HG02943 (cell line): ENCODE data around the gene PAPPA2.

Experiments used
- ATAC-seq: cut with Tn5 transposase; IDR thresholded peaks from one replicate; pipeline ENCODE4 v1.9.1; 2021; ENCODE audit warnings: mild to moderate bottlenecking, low read depth, moderate library complexity; ENCODE audit not compliant: unreplicated experiment

The PAPPA2 gene

GRCh38 chr1:176485083-176485482 is 22.1 kb downstream of the PAPPA2 start:
- no peak for ATAC-seq

DNA sequence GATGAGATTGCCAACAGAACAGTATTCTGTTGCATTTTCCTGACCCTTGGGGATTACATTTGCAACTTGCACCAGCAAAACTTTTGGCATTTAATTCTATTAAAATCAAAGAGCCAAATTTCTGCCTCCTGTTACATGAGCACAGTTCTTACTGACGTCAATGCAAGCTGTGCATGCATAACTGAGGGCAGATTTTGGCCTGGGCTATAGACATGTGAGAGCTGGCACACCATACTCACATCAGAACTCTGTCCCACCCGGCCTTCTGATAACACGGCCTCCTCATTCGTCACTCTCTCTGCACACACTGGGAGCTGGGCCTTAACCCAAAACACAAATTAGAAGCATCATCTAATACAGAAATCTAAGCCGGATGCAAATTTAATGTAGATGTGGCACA is 31.5 kb downstream of the PAPPA2 start:
- ATAC-seq = no peak

GRCh38 chr1:176499671-176500070 is 36.7 kb downstream of the PAPPA2 start:
- no peak for ATAC-seq

GRCh38 chr1:176501599-176501998 is 38.6 kb downstream of the PAPPA2 start:
- no peak for ATAC-seq

- ATAC-seq = no peak
Measured at GRCh38 chr1:176504848-176505553, 42.0 kb downstream of the PAPPA2 start.

DNA sequence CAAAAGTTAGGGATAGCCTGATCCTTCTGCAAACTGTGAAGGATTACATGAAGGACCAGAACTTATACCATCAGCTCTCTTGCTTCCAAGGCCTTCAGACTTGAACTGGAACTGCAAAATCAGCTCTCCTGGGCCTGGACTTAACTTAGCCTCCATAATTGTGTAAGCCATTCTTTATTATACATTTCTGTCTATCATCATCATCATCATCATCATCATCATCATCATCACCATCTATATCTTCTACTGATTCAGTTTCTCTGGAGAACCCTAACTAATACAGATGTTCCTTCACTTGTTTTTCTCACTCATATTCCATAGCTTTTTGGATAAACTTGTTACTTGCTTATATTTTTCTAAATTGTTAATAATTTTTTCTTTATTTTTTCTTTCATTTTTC is 50.0 kb downstream of the PAPPA2 start:
- ATAC-seq = no peak

GRCh38 chr1:176515310-176515709 is 52.3 kb downstream of the PAPPA2 start:
- ATAC-seq = no peak

- ATAC-seq = no peak
Measured at GRCh38 chr1:176517484-176517883, 54.5 kb downstream of the PAPPA2 start.

DNA sequence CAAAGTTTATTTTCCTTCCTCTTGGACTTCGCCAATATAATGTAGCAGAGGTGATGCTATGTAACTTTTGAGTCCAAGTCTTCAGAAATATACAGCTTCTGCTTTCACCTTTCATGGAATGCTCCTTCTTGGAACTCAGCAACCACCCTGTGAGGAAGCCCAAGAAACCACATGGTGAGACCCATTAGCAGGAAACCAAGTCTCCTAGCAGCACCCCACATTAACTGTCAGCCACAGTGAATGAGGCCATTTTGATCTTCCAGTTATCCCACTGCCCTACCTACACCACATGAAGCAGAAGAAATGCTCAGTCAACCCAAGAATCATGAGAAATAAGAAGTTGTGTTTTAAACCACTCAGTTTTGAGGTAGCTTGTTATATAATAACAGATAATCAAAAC is 58.2 kb downstream of the PAPPA2 start:
- ATAC-seq = no peak

- no peak for ATAC-seq
Measured at GRCh38 chr1:176522310-176522845, 59.4 kb downstream of the PAPPA2 start.

- no peak for ATAC-seq
Measured at GRCh38 chr1:176529395-176530090, 66.6 kb downstream of the PAPPA2 start.

GRCh38 chr1:176531036-176531435 is 68.1 kb downstream of the PAPPA2 start:
- ATAC-seq = no peak

DNA sequence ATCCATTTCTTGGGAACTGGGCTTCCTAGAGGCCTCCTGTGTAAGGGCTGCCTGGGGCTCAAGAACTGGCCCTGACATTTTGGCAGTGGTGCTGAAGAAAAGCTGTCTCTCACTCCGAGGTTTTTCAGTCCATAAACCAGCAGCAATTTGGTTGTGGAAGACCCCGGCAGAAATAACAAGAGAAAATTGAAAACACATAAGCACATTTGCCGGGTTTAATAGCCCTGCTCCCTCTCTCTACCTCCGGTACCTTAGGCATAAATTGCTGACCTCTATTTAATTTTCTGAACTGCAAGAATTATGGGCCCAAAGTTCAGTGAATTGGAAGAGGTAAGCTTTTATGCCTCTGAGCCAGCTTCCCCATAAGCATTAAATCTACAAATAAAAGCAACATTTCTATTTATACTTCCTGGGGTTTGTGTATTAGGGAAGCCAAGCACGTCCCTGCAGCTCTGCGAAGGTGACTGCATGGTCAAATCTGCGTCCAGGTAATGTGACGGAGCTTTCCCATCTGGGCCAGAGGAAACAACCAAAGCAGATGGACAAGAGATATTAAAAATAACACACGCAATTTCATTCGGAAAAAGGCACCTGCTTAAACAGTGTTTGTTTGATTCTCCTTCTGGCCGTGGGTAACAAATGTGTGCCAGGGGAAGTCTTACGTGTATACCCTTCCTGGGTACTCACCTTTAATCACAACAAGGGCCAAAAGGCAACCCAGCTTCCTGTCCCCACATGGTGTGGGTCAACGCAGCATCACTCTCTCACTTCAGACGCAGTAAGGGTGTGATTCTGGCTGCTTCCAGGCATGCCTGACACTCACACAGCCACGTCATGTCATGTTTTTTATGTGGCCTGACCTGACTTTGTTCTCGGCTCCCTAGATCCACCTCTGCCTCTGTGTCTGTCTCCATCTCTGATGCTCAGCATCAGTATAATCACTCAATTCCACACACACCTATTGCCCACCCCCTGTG is 69.2 kb downstream of the PAPPA2 start:
- ATAC-seq = no peak

GRCh38 chr1:176533020-176533419 is 70.0 kb downstream of the PAPPA2 start:
- no peak for ATAC-seq

GRCh38 chr1:176536588-176536987 is 73.6 kb downstream of the PAPPA2 start:
- ATAC-seq = no peak

- no peak for ATAC-seq
Measured at GRCh38 chr1:176539018-176539417, 76.0 kb downstream of the PAPPA2 start.

- ATAC-seq = no peak
Measured at GRCh38 chr1:176540428-176540827, 77.5 kb downstream of the PAPPA2 start.

GRCh38 chr1:176541663-176542062 is 78.7 kb downstream of the PAPPA2 start:
- ATAC-seq = no peak

DNA sequence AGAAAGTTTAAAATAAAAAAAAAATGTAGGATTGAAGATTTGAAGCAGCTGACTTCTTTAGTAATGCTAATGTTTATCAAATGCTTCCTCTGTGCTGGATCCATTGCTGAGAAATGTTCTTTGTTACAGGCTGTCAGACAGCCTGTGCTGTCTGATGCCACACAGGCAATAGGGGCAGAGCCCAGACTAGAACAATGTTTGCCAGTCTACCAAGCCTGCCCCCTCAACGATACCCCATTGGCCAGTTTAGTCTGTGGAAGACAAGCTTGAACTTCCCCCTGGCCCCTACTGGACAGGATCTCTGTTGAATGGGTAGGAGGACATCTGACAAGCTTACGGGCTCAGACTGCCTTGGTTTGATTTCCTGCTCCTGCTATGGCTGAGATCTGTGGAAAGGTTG is 79.4 kb downstream of the PAPPA2 start:
- ATAC-seq = no peak

- ATAC-seq = no peak
Measured at GRCh38 chr1:176543360-176544129, 80.6 kb downstream of the PAPPA2 start.
